Measurements from ENCODE around the gene NTSR2.

DNA sequence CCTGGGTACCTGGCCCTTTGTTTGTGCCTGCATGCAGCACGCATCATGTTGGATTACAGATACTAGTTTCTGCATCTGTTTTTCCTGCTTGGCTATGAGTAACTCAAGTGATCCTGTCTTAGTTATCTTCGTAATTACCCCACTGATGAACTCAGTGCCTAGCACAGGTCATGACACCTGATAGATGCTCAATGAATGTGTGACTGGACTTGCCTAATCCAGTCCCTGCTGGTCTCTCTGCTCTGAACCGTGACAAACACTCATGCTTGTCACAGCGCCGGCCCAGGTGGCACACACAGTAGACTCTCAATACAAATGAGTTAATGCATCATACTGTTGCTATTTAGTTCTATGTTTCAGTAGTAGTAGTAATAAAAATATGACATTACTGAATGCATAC is 31.2 kb upstream of the NTSR2 start:
- TF ChIP-seq, protein P1, sequence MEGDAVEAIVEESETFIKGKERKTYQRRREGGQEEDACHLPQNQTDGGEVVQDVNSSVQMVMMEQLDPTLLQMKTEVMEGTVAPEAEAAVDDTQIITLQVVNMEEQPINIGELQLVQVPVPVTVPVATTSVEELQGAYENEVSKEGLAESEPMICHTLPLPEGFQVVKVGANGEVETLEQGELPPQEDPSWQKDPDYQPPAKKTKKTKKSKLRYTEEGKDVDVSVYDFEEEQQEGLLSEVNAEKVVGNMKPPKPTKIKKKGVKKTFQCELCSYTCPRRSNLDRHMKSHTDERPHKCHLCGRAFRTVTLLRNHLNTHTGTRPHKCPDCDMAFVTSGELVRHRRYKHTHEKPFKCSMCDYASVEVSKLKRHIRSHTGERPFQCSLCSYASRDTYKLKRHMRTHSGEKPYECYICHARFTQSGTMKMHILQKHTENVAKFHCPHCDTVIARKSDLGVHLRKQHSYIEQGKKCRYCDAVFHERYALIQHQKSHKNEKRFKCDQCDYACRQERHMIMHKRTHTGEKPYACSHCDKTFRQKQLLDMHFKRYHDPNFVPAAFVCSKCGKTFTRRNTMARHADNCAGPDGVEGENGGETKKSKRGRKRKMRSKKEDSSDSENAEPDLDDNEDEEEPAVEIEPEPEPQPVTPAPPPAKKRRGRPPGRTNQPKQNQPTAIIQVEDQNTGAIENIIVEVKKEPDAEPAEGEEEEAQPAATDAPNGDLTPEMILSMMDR (IDR thresholded peaks at IDR 0.05; ENCODE audit: insufficient read depth, low read depth, low read length), result no peak
- TF ChIP-seq EZH2 (IDR thresholded peaks at IDR 0.05; ENCODE audit: insufficient read depth, low read length), result no peak
